ENCODE results near the gene TSPAN18.
A peak's percentile ranks its signal among the peaks of the same experiment; 100 is the strongest.

DNA sequence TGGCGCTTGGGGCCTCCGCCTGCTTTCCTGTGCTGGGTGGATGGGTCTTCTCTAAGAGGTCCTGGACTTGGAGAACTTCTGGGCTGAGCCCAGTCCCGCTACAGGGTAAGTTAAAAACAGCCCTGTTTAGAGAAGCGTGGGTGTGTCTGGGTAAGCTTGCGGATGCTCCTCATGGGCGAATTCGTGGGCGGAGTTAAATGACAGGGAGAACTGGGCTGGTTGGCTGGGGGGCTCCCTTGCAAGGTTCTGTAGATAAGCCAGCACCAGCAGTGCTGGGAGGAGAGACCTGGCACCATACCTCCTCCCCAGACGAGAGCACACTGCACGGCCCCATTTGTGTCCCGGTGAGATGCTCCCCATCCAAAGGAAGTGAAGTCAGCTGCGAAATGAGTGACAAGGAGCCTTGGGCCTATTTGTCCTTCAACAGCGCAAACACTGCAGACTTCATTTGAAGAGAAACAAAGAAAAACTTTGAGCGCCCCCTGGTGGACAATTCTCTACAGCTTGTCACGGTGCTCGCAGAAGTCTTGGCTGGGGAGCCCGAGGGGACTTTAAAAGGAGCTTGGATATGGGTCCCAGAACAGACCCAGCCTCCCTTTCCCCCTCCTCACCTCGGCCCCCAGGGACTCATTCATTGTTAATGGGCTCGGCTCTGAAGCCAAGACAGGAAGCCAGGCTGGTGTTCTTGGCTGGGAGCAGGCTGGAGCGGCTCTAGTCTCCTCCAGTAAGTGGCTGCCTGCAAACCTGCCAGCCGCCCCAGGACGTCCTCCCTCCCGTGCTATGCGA lies 184.5 kb downstream of the TSPAN18 start:
- TF ChIP-seq, protein P1, sequence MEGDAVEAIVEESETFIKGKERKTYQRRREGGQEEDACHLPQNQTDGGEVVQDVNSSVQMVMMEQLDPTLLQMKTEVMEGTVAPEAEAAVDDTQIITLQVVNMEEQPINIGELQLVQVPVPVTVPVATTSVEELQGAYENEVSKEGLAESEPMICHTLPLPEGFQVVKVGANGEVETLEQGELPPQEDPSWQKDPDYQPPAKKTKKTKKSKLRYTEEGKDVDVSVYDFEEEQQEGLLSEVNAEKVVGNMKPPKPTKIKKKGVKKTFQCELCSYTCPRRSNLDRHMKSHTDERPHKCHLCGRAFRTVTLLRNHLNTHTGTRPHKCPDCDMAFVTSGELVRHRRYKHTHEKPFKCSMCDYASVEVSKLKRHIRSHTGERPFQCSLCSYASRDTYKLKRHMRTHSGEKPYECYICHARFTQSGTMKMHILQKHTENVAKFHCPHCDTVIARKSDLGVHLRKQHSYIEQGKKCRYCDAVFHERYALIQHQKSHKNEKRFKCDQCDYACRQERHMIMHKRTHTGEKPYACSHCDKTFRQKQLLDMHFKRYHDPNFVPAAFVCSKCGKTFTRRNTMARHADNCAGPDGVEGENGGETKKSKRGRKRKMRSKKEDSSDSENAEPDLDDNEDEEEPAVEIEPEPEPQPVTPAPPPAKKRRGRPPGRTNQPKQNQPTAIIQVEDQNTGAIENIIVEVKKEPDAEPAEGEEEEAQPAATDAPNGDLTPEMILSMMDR (IDR thresholded peaks at IDR 0.05), result peak in 3 of 4 experiments; percentile 83 to 91 (median 89)
- no peak for TF ChIP-seq POLR2A (IDR thresholded peaks at IDR 0.05)

Measured in gastroesophageal sphincter (tissue), 3 donors.